ENCODE measurements around the gene OGFOD1. TPM values are rescaled to one million over a fixed set of nuclear protein-coding genes. Genes with fewer than 3 reads are reported as not detected.

The OGFOD1 gene
- total RNA-seq, 1 experiment from 2014 or later = 51.6 TPM

DNA sequence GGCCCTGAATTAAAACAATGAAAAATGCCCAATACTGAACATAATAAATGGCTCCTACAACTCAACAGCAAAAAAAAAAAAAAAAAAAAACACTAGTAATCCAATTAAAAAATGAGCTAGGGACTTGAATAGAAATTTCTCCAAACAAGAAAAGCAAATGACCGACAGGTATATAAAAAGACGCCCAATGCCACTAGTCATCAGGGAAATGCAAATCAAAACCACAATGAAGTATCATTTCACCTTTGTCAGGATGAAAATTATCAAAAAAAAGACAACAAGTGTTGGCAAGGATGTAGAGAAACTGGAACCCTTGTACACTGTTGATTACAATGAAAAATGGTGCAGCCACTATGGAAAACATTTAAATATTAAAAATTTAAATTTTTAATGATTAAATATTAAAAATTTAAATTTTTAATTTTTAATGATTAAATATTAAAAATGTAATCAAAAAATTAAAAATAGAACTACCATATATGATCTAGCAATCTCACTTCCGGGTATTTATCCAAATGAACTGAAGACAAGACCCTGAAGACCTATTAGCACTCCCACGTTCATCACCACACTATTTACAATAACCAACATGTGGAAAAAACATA lies 40.4 kb downstream of the OGFOD1 start:
- BruUV-seq (replicated peaks) = no TSS peak
- intact Hi-C loops (cut with micrococcal nuclease) = no loop called here
- Histone ChIP-seq H3K4me1 (ENCODE audit: control insufficient read depth in 1 of 2, insufficient read depth in 2 of 2, low read length in 2 of 2) (no peaks in the 10 kb centered on the region), H2AFZ (ENCODE audit: low read depth, low read length, poor library complexity, severe bottlenecking) (no peak overlapping the region), H3K36me3 (ENCODE audit: control insufficient read depth in 1 of 2, insufficient read depth in 2 of 2, low read length in 2 of 2) (peaks cover 0 to 1% of the 10 kb centered on the region in 2 experiments; a peak in 1 of 4 replicates), H3K79me2 (ENCODE audit: insufficient read depth, low read length) (no peaks in the 10 kb centered on the region), H3K27me3 (ENCODE audit: insufficient read depth, low read length) (no peaks in the 10 kb centered on the region), H3K4me2 (ENCODE audit: low read length) (no peak overlapping the region), H4K20me1 (ENCODE audit: insufficient read depth) (no peaks in the 10 kb centered on the region), H3K4me3 (replicated peaks in 1 of 2; ENCODE audit: low read depth in 1 of 2, low read length in 2 of 2) (no peak overlapping the region), H3K9me2 (ENCODE audit: insufficient read depth) (no peaks in the 10 kb centered on the region), H3K9ac (ENCODE audit: low read length) (no peak overlapping the region), H3K9me3 (ENCODE audit: control insufficient read depth in 1 of 2, insufficient read depth in 1 of 2, low read depth in 1 of 2, low read length in 2 of 2) (no peaks in the 10 kb centered on the region), H3K27ac (ENCODE audit: low read depth, low read length) (no peak overlapping the region)
- ATAC-seq (no peak), DNase-seq (ENCODE audit: low read depth, low spot score) (no peak)
- ChIA-PET RAD21 (ENCODE audit: low non-redundant PET in 1 of 2, low total read pairs in 2 of 2, uncharacterized antibody in 2 of 2, unreplicated experiment in 2 of 2) (no interaction called here), POLR2A (interaction anchor here (0.6 kb wide), 1 partner anchor 117 kb away, joined by 5 read pairs; the partner anchor contains the start of gene MT2A), CTCF (no interaction called here)
- TF ChIP-seq SP1 (IDR thresholded peaks at IDR 0.05; ENCODE audit: low read depth) = no peak
- TF ChIP-seq TCF7L2 (IDR thresholded peaks at IDR 0.05; ENCODE audit: borderline replicate concordance, extremely low read depth, insufficient read depth, insufficient read length) = no peak

DNA sequence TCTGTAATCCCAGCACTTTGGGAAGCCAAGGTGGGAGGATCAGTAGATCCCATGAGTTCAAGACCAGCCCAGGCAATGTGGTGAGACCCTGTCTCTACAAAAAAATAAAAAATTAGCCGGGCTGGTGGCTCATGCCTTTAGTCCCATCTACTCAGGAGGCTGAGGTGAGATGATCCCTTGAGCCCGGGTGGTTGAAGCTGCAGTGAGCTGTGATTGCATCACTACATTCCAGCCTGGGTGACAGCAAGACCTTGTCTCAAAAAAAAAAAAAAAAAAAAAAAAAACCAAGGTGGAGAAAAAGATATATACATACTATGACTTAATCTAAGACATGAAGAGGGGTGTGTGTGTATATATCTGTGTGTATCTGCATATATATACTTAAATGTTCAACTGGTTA lies 41.8 kb downstream of the OGFOD1 start:
- Histone ChIP-seq H3K9me2 (ENCODE audit: insufficient read depth) (no peaks in the 10 kb centered on the region), H4K20me1 (ENCODE audit: insufficient read depth) (no peaks in the 10 kb centered on the region), H3K4me3 (replicated peaks in 1 of 2; ENCODE audit: low read depth in 1 of 2, low read length in 2 of 2) (no peak overlapping the region), H3K4me1 (ENCODE audit: control insufficient read depth in 1 of 2, insufficient read depth in 2 of 2, low read length in 2 of 2) (no peaks in the 10 kb centered on the region), H3K9ac (ENCODE audit: low read length) (no peak overlapping the region), H3K27me3 (ENCODE audit: insufficient read depth, low read length) (no peaks in the 10 kb centered on the region), H2AFZ (ENCODE audit: low read depth, low read length, poor library complexity, severe bottlenecking) (no peak overlapping the region), H3K79me2 (ENCODE audit: insufficient read depth, low read length) (no peaks in the 10 kb centered on the region), H3K9me3 (ENCODE audit: control insufficient read depth in 1 of 2, insufficient read depth in 1 of 2, low read depth in 1 of 2, low read length in 2 of 2) (no peaks in the 10 kb centered on the region), H3K4me2 (ENCODE audit: low read length) (no peak overlapping the region), H3K27ac (ENCODE audit: low read depth, low read length) (no peak overlapping the region), H3K36me3 (ENCODE audit: control insufficient read depth in 1 of 2, insufficient read depth in 2 of 2, low read length in 2 of 2) (peaks cover under 1 to 8% of the 10 kb centered on the region in 2 experiments; a peak in 1 of 4 replicates)
- POLR2A ChIA-PET = no interaction called here
- RAD21 ChIA-PET (ENCODE audit: low non-redundant PET in 1 of 2, low total read pairs in 2 of 2, uncharacterized antibody in 2 of 2, unreplicated experiment in 2 of 2) = no interaction called here
- no peak for ATAC-seq
- DNase-seq (ENCODE audit: low read depth, low spot score) = no peak
- TF ChIP-seq RAD21 (IDR thresholded peaks at IDR 0.05; ENCODE audit: low read depth) = no peak
- no peak for TF ChIP-seq JUND (IDR thresholded peaks at IDR 0.05)
- TF ChIP-seq ZNF274 (IDR thresholded peaks at IDR 0.05; ENCODE audit: low read depth, low read length) = no peak
- no TSS peak for BruUV-seq (replicated peaks)
- intact Hi-C loops (cut with micrococcal nuclease) = no loop called here
- CTCF ChIA-PET = no interaction called here

Data from HCT116 (cell line).